H1 (cell line): ENCODE measurements around the gene LIPT2. TPM values are rescaled to one million over a fixed set of nuclear protein-coding genes. Genes with fewer than 3 reads are reported as not detected.

Experiments used
- CTCF ChIA-PET: fragments of 300-600 bp; sonication (Branson Sonifier 250); formaldehyde crosslinking; loops from one replicate; lab custom pipeline; 2021; ENCODE audit not compliant: partially characterized antibody; lab: Charles Lee
- POLR2A ChIA-PET: fragments of 300-600 bp; sonication (Branson Sonifier 250); formaldehyde crosslinking; loops from one replicate; lab custom pipeline; 2021; ENCODE audit warnings: inconsistent platforms; ENCODE audit not compliant: partially characterized antibody; lab: Charles Lee
- DNase-seq, 2 experiments: peaks; one replicate each; pipeline versions ENCODE4 v3.0.0 to v3.0.0-alpha.2; 2010 to 2022; ENCODE audit warnings: low spot score in 2 of 2, low read depth in 1 of 2, mixed read lengths in 1 of 2
- FAIRE-seq: peaks from 2 replicates; lab custom pipeline; 2011; peaks lifted over from hg19 to GRCh38; lab: Jason Lieb, UNC
- H2AFZ ChIP-seq: 2 replicates; pipeline ENCODE4 v1.8.1; 2012; ENCODE audit warnings: low read length, inconsistent platforms
- H2AK5ac ChIP-seq: 2 replicates; pipeline ENCODE4 v1.6.1; 2013; ENCODE audit warnings: low read depth, low read length
- H2BK120ac ChIP-seq: replicated peaks from 2 replicates; pipeline ENCODE3; 2013; ENCODE audit warnings: low read depth, low read length, inconsistent platforms
- H2BK12ac ChIP-seq: 2 replicates; pipeline ENCODE4 v1.6.1; 2013; ENCODE audit warnings: low read depth, low read length
- H2BK15ac ChIP-seq: 2 replicates; pipeline ENCODE4 v1.6.1; 2013; ENCODE audit warnings: low read length
- H2BK20ac ChIP-seq: 2 replicates; pipeline ENCODE4 v1.6.1; 2013; ENCODE audit warnings: low read length
- H2BK5ac ChIP-seq: 2 replicates; pipeline ENCODE4 v1.6.1; 2013; ENCODE audit warnings: low read depth, low read length
- H3K14ac ChIP-seq: 2 replicates; pipeline ENCODE4 v1.6.1; 2013; ENCODE audit warnings: inconsistent platforms; ENCODE audit not compliant: insufficient read length
- H3K18ac ChIP-seq: 2 replicates; pipeline ENCODE4 v1.6.1; 2013; ENCODE audit warnings: low read length; ENCODE audit errors: extremely low read depth
- H3K23ac ChIP-seq: 2 replicates; pipeline ENCODE4 v1.6.1; 2013; ENCODE audit warnings: inconsistent platforms; ENCODE audit not compliant: insufficient read length
- H3K23me2 ChIP-seq: 2 replicates; pipeline ENCODE4 v1.6.1; 2013; ENCODE audit warnings: low read depth, low read length
- H3K27ac ChIP-seq: 2 replicates; pipeline ENCODE4 v1.6.1; 2011; ENCODE audit warnings: low read depth, low read length, inconsistent platforms
- H3K27me3 ChIP-seq, 4 experiments: replicated peaks in 1 of 4; 1 replicate in 1 of 4; 2 replicates in 3 of 4; pipeline versions ENCODE4 v1.6.1 to v1.8.1; 2011 to 2013; ENCODE audit warnings: low read length in 3 of 4, mild to moderate bottlenecking in 3 of 4, inconsistent platforms in 2 of 4, mixed read lengths in 2 of 4, moderate library complexity in 1 of 4; ENCODE audit not compliant: control insufficient read depth in 3 of 4, insufficient read depth in 3 of 4; ENCODE audit errors: extremely low read depth in 1 of 4
- H3K36me3 ChIP-seq, 4 experiments: 2 replicates each; pipeline versions ENCODE4 v1.6.1 to v1.8.1; 2011 to 2013; ENCODE audit warnings: mild to moderate bottlenecking in 4 of 4, low read length in 3 of 4, moderate library complexity in 2 of 4, control low read depth in 1 of 4, inconsistent platforms in 1 of 4; ENCODE audit not compliant: insufficient read depth in 4 of 4, control insufficient read depth in 2 of 4
- H3K4ac ChIP-seq: replicated peaks from 2 replicates; pipeline ENCODE3; 2013; ENCODE audit warnings: low read length, low read depth, mixed read lengths, inconsistent platforms; ENCODE audit not compliant: insufficient read length
- H3K4me1 ChIP-seq, 4 experiments: replicated peaks in 1 of 4; 1 replicate in 1 of 4; 2 replicates in 3 of 4; pipeline versions ENCODE4 v1.6.1 to v1.8.1; 2011 to 2013; ENCODE audit warnings: low read length in 3 of 4, inconsistent platforms in 2 of 4, mixed read lengths in 1 of 4; ENCODE audit not compliant: insufficient read depth in 4 of 4, control insufficient read depth in 3 of 4
- H3K4me2 ChIP-seq, 2 experiments: 2 replicates each; pipeline versions ENCODE4 v1.6.1 to v1.8.1; 2011 to 2013; ENCODE audit warnings: low read depth in 2 of 2, low read length in 2 of 2, control low read depth in 1 of 2, inconsistent platforms in 1 of 2, mild to moderate bottlenecking in 1 of 2; ENCODE audit not compliant: insufficient read depth in 1 of 2
- H3K4me3 ChIP-seq, 4 experiments: fragments of 200-600, 300-600 bp in 1 of 4; sonication (generic), shearing (Covaris generic), sonication (Bioruptor Twin) in 1 of 4; 2 replicates each; pipeline versions ENCODE4 v1.5.1 to v1.8.1; 2011 to 2016; ENCODE audit warnings: low read length in 4 of 4, low read depth in 3 of 4, control low read depth in 2 of 4, inconsistent platforms in 2 of 4, mild to moderate bottlenecking in 2 of 4, mixed read lengths in 1 of 4, moderate library complexity in 1 of 4; ENCODE audit not compliant: insufficient read depth in 2 of 4; ENCODE audit errors: extremely low read depth in 1 of 4
- H3K56ac ChIP-seq: replicated peaks from 2 replicates; pipeline ENCODE3; 2013; ENCODE audit warnings: low read depth, mild to moderate bottlenecking, mixed read lengths, low read length, inconsistent platforms; ENCODE audit not compliant: insufficient read length
- H3K79me1 ChIP-seq: 2 replicates; pipeline ENCODE4 v1.6.1; 2013; ENCODE audit warnings: low read depth, low read length, control low read depth
- H3K79me2 ChIP-seq, 2 experiments: 2 replicates each; pipeline versions ENCODE4 v1.6.1 to v1.8.1; 2012 to 2013; ENCODE audit warnings: low read length in 2 of 2, mild to moderate bottlenecking in 2 of 2, inconsistent platforms in 1 of 2; ENCODE audit not compliant: insufficient read depth in 2 of 2, control insufficient read depth in 1 of 2
- H3K9ac ChIP-seq, 4 experiments: replicated peaks in 1 of 4; 1 replicate in 1 of 4; 2 replicates in 3 of 4; pipeline versions ENCODE4 v1.6.1 to v1.8.1; 2011 to 2013; ENCODE audit warnings: low read depth in 3 of 4, low read length in 3 of 4, control low read depth in 2 of 4, mild to moderate bottlenecking in 2 of 4, moderate library complexity in 2 of 4, inconsistent platforms in 1 of 4; ENCODE audit errors: extremely low read depth in 1 of 4
- H3K9me3 ChIP-seq, 2 experiments: 2 replicates each; pipeline versions ENCODE4 v1.6.1 to v1.8.1; 2012 to 2013; ENCODE audit warnings: mild to moderate bottlenecking in 2 of 2, moderate library complexity in 2 of 2, control low read depth in 1 of 2, inconsistent platforms in 1 of 2, low read depth in 1 of 2, low read length in 1 of 2, mixed read lengths in 1 of 2; ENCODE audit not compliant: insufficient read depth in 2 of 2
- H4K20me1 ChIP-seq, 2 experiments: replicated peaks in 1 of 2; 2 replicates each; pipeline versions ENCODE3 to v1.8.1; 2011 to 2013; ENCODE audit warnings: inconsistent platforms in 2 of 2, low read length in 2 of 2, mild to moderate bottlenecking in 1 of 2; ENCODE audit not compliant: insufficient read depth in 2 of 2, control insufficient read depth in 1 of 2
- H4K5ac ChIP-seq: 2 replicates; pipeline ENCODE4 v1.6.1; 2013; ENCODE audit warnings: low read length, low read depth, mixed read lengths, inconsistent platforms; ENCODE audit not compliant: insufficient read length
- H4K8ac ChIP-seq: 2 replicates; pipeline ENCODE4 v1.8.0; 2013; ENCODE audit warnings: mild to moderate bottlenecking, moderate library complexity, low read length, inconsistent platforms; ENCODE audit not compliant: insufficient read depth; ENCODE audit errors: extremely low read depth
- H4K91ac ChIP-seq: replicated peaks from 2 replicates; pipeline ENCODE3; 2013; ENCODE audit warnings: low read length, mixed read lengths, inconsistent platforms; ENCODE audit not compliant: insufficient read length
- BCL11A ChIP-seq, 2 experiments: IDR thresholded peaks; one replicate each; pipeline ENCODE4 v1.6.1; 2011; ENCODE audit warnings: low read depth in 2 of 2, low read length in 2 of 2, mild to moderate bottlenecking in 2 of 2
- BRCA1 ChIP-seq: IDR thresholded peaks from 2 replicates; pipeline ENCODE4 v1.6.1; 2012; ENCODE audit warnings: low read depth, low read length, improper control_type of control experiment
- CHD2 ChIP-seq: IDR thresholded peaks from 2 replicates; pipeline ENCODE4 v1.6.1; 2012; ENCODE audit warnings: low read length, improper control_type of control experiment
- KDM1A ChIP-seq: fragments of 200-600, 300-600 bp; sonication (generic); IDR thresholded peaks from 2 replicates; pipeline ENCODE4 v1.7.1; 2016; ENCODE audit warnings: mild to moderate bottlenecking, low read length, borderline replicate concordance
- KDM4A ChIP-seq: IDR thresholded peaks from one replicate; pipeline ENCODE4 v1.7.1; 2012; ENCODE audit warnings: low read depth, mild to moderate bottlenecking, moderate library complexity, low read length, inconsistent platforms; ENCODE audit not compliant: severe bottlenecking
- NRF1 ChIP-seq: IDR thresholded peaks from 2 replicates; pipeline ENCODE4 v1.6.1; 2011; ENCODE audit warnings: mild to moderate bottlenecking, low read depth, low read length, improper control_type of control experiment
- POLR2A ChIP-seq, 2 experiments: IDR thresholded peaks; 1 replicate in 1 of 2; 2 replicates in 1 of 2; pipeline ENCODE4 v1.6.1; 2011; ENCODE audit warnings: low read depth in 2 of 2, low read length in 2 of 2, mild to moderate bottlenecking in 2 of 2; ENCODE audit errors: control extremely low read depth in 1 of 2
- RBBP5 ChIP-seq: IDR thresholded peaks from 2 replicates; pipeline ENCODE4 v1.7.1; 2012; ENCODE audit warnings: low read depth, mild to moderate bottlenecking, inconsistent platforms, low read length, moderate library complexity, borderline replicate concordance
- RFX5 ChIP-seq: IDR thresholded peaks from 2 replicates; pipeline ENCODE4 v1.6.1; 2011; ENCODE audit warnings: low read depth, low read length, improper control_type of control experiment, borderline replicate concordance
- RXRA ChIP-seq: IDR thresholded peaks from 2 replicates; pipeline ENCODE4 v1.6.1; 2011; ENCODE audit warnings: low read depth, mild to moderate bottlenecking, low read length, moderate library complexity; ENCODE audit not compliant: insufficient read depth
- SIRT6 ChIP-seq: IDR thresholded peaks from one replicate; pipeline ENCODE4 v1.7.1; 2012; ENCODE audit warnings: low read length, inconsistent platforms
- SP2 ChIP-seq: IDR thresholded peaks from 2 replicates; pipeline ENCODE4 v1.6.1; 2012; ENCODE audit warnings: mild to moderate bottlenecking, low read length, inconsistent platforms
- SP4 ChIP-seq: IDR thresholded peaks from 2 replicates; pipeline ENCODE4 v1.6.1; 2012; ENCODE audit warnings: low read length, inconsistent platforms
- TCF12 ChIP-seq: IDR thresholded peaks from 2 replicates; pipeline ENCODE4 v1.6.1; 2011; ENCODE audit warnings: low read depth, mild to moderate bottlenecking, low read length
- TEAD4 ChIP-seq: IDR thresholded peaks from 2 replicates; pipeline ENCODE4 v1.6.1; 2012; ENCODE audit warnings: low read depth, low read length, inconsistent platforms, mixed read lengths
- ZNF274 ChIP-seq: IDR thresholded peaks from 2 replicates; pipeline ENCODE4 v1.7.0; 2012; ENCODE audit warnings: low read length, borderline replicate concordance; ENCODE audit errors: extremely low read depth
- WGBS, 2 experiments: shearing (Covaris generic) in 1 of 2; methylation state at CpG; one replicate each; pipeline versions ENCODE4 v1.1.6 to v1.1.7; 2013 to 2015; ENCODE audit warnings: low lambda C conversion rate in 2 of 2, mixed read lengths in 2 of 2, inconsistent platforms in 1 of 2, low coverage in 1 of 2, missing lambda C conversion rate in 1 of 2; ENCODE audit not compliant: insufficient replicate concordance in 2 of 2, insufficient coverage in 1 of 2, insufficient read length in 1 of 2; ENCODE audit errors: extremely low coverage in 1 of 2, missing lambda C conversion rate in 1 of 2; 5-methylcytosine and 5-hydroxymethylcytosine counted together
- polyA plus RNA-seq, 7 experiments: library from polyadenylated mRNA; depleted of rRNA in 3 of 7; stranded (reverse) in 5 of 7; unstranded in 2 of 7; fragments of >200 nt in 5 of 7; fragments of 200-250 nt in 2 of 7; gene quantifications; 1 replicate in 5 of 7; 2 replicates in 1 of 7; 4 replicates in 1 of 7; pipeline versions ENCODE4 v1.2.1 to v1.2.3, GENCODE V29; 2011 to 2013; ENCODE audit warnings: missing spikeins in 2 of 7, mixed read lengths in 2 of 7
- total RNA-seq: library from RNA; stranded (reverse); fragmentation: NEBNext Ultra II Directional; extraction: Animal tissue kit (Norgen Biotek cat#: 25700); gene quantifications from 2 replicates; pipeline ENCODE4 v1.2.1, GENCODE V29; 2021

Gene LIPT2
- total and polyA plus RNA-seq, 2 of the 8 experiments (the other 6 are each of a cell fraction or from before 2014, with no cell fraction given) = 6.4 to 16.7 TPM

DNA sequence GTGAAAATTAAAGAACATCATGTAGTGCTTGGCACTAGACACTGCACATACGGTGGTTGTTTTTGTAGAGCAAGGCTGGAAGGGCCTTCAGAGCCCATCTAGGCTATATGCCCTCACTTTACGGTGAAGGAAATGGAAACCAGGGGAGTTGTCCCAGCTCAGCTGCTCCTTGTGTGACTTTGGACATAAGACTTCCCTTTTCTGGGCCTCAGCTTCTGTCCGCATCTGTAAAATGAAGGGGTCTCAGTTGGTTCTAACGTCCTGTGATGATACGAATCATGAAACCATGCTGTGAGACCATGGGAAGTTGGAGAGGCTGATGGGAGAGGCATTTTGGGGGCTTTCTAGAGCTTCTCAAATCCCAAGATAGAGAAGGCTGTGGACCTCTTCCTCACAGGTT is 30.9 kb downstream of the LIPT2 start:
- Histone ChIP-seq H3K27me3 (peaks cover 0 to 5% (median 0%) of the 10 kb centered on the region in 4 experiments; a peak in 3 of 7 replicates), H2BK12ac (no peak overlapping the region), H3K56ac (no peak overlapping the region), H4K5ac (no peak overlapping the region), H2BK5ac (no peak overlapping the region), H2BK15ac (no peak overlapping the region), H3K27ac (no peak overlapping the region), H4K20me1 (no peaks in the 10 kb centered on the region), H3K79me2 (no peaks in the 10 kb centered on the region), H3K23ac (no peak overlapping the region), H2AFZ (no peak overlapping the region), H3K14ac (no peak overlapping the region), H3K9me3 (no peaks in the 10 kb centered on the region), H3K4me2 (no peak overlapping the region), H3K79me1 (no peaks in the 10 kb centered on the region), H2BK20ac (peak overlapping the region; percentile 26; the same call in 1 of the 2 replicates), H4K91ac (no peak overlapping the region), H2AK5ac (no peak overlapping the region), H4K8ac (no peak overlapping the region), H3K36me3 (no peaks in the 10 kb centered on the region), H3K4me3 (no peak overlapping the region), H3K4me1 (peaks cover under 1 to 11% (median 6%) of the 10 kb centered on the region in 4 experiments), H3K18ac (no peak overlapping the region), H2BK120ac (no peak overlapping the region), H3K23me2 (no peaks in the 10 kb centered on the region; the same call in 1 of the 2 replicates), H3K9ac (no peak overlapping the region), H3K4ac (no peak overlapping the region)
- POLR2A ChIA-PET = interaction anchor here (1.3 kb wide), 1 partner anchor 31 kb away, joined by 5 read pairs; the partner anchor contains the start of gene LIPT2
- FAIRE-seq = no peak
- CTCF ChIA-PET = interaction anchor here (1.2 to 5.3 kb wide), 9 partner anchors 10 to 126 kb away, joined by 3 to 42 read pairs (median 5); partner anchors contain the start of gene PGM2L1
- 94% methylated on average over 5 of the region's 5 CpGs; no CpG with 5 or more reads in 1 of the 2 experiments for WGBS, 2 experiments
- DNase-seq = no peak
- no peak for TF ChIP-seq RBBP5
- no peak for TF ChIP-seq TCF12
- no peak for TF ChIP-seq KDM1A
- no peak for TF ChIP-seq POLR2A (IDR thresholded peaks at IDR 0.05; ENCODE audit: control extremely low read depth in 1 of 2, low read depth in 2 of 2, low read length in 2 of 2)
- no peak for TF ChIP-seq CHD2
- TF ChIP-seq RFX5 = no peak
- TF ChIP-seq TEAD4 = no peak
- no peak for TF ChIP-seq SIRT6
- no peak for TF ChIP-seq SP2
- TF ChIP-seq RXRA = no peak
- no peak for TF ChIP-seq BCL11A (IDR thresholded peaks at IDR 0.05; ENCODE audit: low read depth in 2 of 2, low read length in 2 of 2)
- TF ChIP-seq BRCA1 = no peak
- TF ChIP-seq ZNF274 = no peak
- no peak for TF ChIP-seq SP4
- no peak for TF ChIP-seq NRF1
- no peak for TF ChIP-seq KDM4A
